ENCODE data around the gene CRMP1.

DNA sequence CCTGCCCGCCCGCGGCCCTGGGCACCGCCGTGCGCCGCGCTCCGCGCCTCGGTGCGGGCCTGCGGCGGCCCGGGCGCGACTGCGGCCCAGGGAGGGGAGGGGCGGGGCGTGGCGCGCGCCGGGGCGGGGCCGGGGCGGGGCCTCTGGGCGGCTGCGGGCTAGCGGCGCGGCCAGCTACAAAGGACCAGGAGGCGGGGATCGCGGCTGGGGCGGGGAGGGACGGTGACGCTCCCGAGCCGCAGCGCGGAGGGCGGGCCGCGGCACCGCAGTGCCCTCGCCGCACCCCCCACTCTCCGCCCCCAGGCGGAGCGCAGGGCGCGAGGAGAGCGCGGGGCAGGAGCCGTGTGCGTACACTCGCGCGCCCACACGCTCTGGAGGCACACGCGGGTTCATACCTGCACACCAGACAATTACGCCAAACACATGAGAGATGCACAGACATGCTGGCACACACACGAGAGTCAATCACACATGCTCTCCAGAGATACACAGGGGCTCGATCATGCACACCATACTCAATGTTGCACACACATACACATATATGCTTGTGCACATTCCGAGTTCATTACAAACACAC lies at the start of gene CRMP1:
- TF ChIP-seq, protein P1, sequence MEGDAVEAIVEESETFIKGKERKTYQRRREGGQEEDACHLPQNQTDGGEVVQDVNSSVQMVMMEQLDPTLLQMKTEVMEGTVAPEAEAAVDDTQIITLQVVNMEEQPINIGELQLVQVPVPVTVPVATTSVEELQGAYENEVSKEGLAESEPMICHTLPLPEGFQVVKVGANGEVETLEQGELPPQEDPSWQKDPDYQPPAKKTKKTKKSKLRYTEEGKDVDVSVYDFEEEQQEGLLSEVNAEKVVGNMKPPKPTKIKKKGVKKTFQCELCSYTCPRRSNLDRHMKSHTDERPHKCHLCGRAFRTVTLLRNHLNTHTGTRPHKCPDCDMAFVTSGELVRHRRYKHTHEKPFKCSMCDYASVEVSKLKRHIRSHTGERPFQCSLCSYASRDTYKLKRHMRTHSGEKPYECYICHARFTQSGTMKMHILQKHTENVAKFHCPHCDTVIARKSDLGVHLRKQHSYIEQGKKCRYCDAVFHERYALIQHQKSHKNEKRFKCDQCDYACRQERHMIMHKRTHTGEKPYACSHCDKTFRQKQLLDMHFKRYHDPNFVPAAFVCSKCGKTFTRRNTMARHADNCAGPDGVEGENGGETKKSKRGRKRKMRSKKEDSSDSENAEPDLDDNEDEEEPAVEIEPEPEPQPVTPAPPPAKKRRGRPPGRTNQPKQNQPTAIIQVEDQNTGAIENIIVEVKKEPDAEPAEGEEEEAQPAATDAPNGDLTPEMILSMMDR (IDR thresholded peaks at IDR 0.05 in 4 of 5, conservative IDR thresholded peaks at IDR 0.05 in 1 of 5) = no peak
- TF ChIP-seq POLR2A (IDR thresholded peaks at IDR 0.05) = no peak

Measured in gastrocnemius medialis (tissue), 4 donors.